Ovary (tissue), 3 donors: ENCODE measurements around the gene EYS.

Experiments used
- CTCF ChIP-seq, 3 donors: fragments of 450-650 bp in 2 of 3; fragments of 200-600 bp in 1 of 3; IDR thresholded peaks; one replicate each; pipeline versions ENCODE4 v1.5.1 to v1.8.0; 2016 to 2022; ENCODE audit warnings: antibody characterized with exemption in 3 of 3, mild to moderate bottlenecking in 1 of 3
- EP300 ChIP-seq: sonication (generic); formaldehyde crosslinking; IDR thresholded peaks from one replicate; pipeline ENCODE4 v1.6.1; 2017; ENCODE audit warnings: antibody characterized with exemption
- POLR2A ChIP-seq: fragments of 450-650 bp; IDR thresholded peaks from one replicate; pipeline ENCODE4 v1.6.1; 2017; ENCODE audit warnings: antibody characterized with exemption, mild to moderate bottlenecking, moderate library complexity
- donor health status: DM: no; HTN: no; CAD: no.

- no peak for TF ChIP-seq CTCF (IDR thresholded peaks at IDR 0.05)
- TF ChIP-seq POLR2A, result no peak
- no peak for TF ChIP-seq EP300
Observed at GRCh38 chr6:64437996-64438395, 1269.0 kb downstream of the EYS start.
